NOMO-1 treated with DMSO at 0.1 percent for 48 hours (cell line): ENCODE data around the gene PECR.
A peak's percentile ranks its signal among the peaks of the same experiment; 100 is the strongest.

Experiments
- DNase-seq: peaks from one replicate; lab custom pipeline; 2025; ENCODE audit not compliant: unreplicated experiment; lab: John Stamatoyannopoulos, UW

Gene PECR

DNA sequence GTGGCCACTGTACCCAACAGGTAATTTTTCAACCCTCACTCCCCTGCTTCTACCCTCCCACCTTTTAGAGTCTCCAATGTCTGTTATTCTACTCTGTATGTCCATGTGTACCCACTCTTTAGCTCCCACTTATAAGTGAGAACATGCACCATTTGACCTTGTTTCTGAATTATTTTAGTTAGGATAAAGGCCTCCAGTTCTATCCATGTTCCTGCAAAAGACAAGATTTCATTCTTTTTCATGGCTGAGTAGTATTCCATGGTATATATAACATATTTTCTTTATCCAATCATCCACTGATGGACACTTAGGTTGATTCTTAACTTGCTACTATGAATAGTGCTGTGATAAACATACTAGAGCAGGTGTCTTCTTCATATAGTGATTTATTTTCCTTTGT, 9.1 kb downstream of the PECR start:
- DNase-seq: no peak

DNA sequence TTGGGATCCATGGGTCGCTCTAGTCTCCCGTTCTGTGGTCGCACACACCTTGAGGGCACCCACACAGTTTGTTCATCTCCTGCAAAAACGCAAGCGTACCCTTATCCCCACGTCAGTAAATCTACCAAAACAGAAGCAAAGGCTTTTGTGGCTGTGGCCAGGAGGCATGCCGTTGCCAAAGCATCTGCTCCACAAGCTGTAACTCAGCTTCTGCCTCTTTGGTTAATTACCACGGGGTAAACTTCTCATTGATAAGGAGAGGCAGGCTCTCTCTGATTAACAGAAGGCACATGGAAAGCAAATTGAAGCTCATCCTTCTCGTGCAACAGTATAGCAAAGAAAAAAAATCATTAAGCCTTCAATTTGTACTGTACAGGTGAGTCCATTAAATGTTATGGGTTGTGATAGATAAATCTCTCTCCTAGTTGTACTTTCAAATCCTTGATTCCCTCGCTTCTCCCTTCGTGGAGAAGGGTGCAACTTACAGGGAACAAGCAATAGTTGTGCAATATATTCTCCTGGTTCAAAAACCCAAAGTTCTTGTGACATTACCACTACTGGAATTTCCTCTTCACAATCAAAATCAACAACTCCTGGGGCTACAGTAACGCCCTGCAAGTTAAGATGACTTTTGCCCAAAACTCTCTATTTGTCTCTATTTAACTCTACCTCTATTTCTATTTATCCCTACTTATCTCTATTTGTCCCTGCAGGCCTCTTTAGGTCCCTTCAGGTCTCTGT, 10.3 kb downstream of the PECR start:
- no peak for DNase-seq

DNA sequence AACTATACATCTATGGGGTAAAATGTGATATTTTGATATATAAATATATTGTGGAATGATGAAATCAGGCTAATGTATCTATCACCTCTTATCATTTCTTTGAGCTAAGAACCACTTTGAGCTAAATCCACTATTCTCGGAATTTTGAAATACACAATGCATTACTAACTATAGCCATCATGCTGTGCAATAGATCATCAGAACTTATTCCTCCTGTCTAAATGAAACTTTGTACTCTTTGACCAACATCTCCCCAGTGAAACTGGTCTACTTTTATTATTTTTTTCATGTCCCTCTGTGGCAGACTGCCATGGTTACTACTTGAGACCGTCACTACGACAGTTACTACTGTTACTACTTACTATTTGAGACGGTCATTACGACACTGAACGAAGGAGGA, 11.4 kb downstream of the PECR start:
- no peak for DNase-seq

DNA sequence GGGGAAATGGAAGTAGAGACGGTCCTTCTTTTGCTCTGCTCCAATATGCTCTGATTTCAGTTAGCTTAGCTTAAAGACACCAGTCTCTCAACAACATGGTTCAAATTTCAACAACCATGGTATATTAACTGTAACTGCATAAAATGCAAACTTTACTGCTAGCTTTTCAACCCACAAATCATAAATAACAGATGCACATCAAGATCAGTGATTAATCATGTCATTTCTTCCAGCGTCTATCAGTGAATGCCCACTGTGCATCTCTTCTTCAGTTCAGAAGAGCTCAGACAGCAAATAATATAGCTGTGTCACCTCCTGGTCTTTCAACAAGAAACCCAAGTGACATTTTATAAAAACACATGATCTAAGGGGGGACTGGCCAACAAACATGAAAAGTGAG, 12.6 kb downstream of the PECR start:
- no peak for DNase-seq

DNA sequence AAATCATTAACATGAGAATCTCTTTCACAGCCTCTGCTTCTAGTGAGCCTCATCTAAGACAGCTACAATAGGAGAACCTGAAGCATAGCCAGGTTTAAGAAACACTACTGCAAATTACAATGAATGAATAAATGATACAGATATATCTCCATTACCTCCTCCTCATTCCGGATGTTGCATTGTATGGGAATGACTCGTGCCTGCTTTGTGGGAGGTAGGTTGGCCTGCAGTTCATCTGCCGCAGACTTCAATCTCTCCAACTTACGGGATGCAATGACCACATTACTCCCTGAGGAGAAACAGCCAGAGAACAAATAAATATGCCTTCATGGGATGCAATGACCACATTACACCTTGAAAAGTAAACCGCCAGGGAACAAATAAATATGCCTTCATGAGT, 15.4 kb downstream of the PECR start:
- no peak for DNase-seq

DNA sequence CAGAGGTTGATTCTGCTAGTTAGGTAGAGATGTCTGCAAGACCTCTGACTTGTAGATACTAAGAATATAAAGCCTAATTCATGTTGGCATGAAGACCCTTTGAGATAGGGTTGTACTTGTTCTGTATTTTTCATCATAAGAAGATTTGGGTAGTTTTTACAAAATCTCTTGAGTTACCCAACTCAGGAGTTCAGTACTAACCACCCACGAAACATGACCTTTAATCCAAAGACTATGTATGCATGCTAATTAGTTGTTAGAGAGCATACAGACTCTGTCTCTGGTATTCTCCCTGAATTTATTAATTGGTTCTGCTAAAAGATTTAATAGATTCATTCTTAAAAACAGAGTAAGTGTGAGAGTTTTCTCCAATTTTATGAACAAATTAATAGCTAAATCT, 16.9 kb downstream of the PECR start:
- DNase-seq: no peak

DNA sequence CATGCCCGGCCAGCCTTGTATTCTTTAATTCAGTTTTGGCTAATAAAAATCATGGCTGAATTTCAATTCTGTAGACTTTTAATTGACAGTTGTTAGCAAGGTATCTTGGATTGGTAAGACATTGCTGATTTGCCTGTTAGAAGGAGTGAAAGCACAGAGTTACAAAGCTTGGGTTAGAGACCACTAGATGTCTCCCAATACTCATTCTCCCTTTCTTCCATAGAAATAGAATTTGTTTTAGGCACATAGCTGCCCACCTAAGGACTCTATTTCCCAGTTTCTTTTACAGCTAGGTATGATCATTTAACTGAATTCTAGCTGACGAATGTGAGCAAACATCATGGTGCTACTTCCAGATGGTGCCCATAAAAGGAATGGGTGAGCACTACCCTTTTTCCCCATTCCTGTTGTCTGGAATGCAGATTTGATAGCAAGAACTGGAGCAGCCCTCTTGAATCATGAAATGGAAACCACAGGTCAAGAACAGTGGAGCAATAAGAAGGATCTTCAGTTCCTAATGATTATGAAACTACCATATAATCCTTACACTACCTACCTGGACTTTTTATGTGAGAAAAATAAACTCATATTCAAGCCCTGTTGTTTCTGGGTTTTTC, 17.5 kb downstream of the PECR start:
- no peak for DNase-seq

DNA sequence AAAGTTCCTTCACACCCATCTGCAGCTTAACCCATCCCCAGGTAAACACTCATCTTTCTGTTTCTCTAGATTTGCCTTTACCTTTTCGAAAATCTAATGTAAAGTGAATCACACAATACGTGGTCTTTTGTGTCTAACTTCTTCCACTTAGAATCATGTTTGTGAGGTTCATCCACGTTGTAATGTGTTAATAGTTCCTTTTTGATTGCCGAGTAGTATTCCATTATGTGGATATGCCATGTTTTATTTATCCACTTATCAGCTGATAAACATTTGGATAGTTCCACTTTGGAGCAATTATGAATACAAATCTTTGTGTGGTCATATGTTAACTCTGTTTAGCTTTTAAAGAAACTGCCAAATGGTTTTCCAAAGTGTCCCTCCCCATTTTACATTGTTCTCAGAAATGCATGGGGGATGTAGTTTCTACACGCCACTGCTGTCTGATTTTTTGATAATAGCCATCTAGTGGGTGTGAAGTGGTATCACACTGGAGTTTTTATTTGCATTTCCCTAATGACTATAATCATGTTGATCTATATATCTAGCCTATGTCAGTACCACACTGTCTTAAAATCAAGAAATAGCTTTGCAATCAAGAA, 22.3 kb downstream of the PECR start:
- no peak for DNase-seq

DNA sequence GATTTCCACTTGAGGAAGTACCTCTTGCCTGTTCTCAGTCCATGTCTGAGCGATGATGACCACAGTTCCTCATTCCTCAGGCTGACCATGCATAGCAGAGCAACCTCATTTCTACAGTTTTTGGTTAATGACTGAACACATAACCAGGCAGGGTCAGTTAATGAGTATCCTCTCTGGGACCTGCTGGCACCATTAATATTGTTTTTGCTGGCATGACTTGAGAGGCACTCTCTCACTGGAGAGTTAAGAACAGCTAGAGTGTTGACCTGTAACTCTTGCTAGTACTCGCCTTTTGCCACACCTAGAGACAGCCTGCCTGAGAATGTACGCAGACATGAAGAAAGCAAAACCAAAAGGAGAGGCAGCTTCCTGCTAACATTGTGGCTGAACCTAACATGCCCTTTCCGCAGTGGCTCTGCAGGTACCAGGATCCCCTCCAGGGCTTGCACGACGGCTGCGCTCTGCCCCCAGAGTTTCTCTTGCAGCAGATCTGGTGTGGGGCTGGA, 23.9 kb downstream of the PECR start:
- peak; percentile 68 for DNase-seq

DNA sequence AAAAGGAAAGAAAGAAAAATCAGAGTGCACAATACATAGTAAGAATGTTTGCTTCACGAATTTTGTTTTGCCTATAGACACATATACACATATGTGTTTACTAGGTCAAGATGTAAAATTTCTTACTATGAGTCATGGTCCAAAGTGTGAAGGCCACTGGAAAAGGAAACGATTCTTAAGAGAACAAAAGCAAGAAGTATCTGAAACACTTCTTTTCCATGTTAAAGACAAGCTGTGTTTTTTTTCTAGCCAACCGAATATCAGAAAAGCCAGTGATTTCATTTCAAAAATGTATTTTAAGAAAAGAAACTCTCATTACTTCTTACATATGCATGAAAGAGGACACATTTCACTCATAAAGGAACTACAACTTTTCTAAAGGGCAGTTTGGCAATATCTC, 24.9 kb downstream of the PECR start:
- peak; percentile 20 for DNase-seq

DNA sequence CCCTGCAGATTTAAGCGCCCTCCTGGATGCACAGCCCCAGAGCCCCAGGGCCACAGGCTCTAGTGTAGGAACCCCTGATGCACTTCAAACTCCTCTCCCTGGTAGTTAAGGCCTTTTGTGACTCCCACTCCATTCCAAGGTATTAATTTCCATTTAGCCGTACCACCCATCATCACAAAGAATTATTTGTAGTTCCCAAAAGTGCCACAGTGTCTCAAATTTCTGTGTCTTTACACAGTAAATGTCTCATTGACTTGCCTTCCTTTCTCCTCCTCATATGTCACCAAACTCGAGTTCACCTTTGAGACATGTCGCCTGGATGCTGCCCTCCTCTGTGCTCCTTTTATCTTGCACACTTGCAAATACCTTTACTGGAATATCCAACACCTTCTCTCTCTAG, 25.9 kb downstream of the PECR start:
- no peak for DNase-seq

DNA sequence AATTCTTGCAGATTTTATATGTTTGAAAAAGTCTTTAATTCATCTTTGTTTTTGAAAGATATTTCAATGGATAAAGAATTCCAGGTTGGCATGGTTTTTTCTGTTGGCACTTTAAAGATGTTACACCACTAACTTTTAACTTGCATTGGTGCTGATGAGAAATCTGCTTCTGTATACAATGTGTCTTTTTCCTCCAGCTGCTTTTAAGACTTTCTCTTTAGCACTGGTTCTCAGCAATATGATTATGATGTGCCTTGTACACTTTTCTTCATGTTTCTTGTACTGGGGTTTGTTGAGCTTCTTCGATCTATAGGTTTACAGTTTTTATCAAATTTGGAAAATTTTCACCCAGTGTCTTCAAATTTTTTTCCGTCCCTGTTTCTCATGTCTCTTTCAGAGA, 29.2 kb downstream of the PECR start:
- DNase-seq: no peak

DNA sequence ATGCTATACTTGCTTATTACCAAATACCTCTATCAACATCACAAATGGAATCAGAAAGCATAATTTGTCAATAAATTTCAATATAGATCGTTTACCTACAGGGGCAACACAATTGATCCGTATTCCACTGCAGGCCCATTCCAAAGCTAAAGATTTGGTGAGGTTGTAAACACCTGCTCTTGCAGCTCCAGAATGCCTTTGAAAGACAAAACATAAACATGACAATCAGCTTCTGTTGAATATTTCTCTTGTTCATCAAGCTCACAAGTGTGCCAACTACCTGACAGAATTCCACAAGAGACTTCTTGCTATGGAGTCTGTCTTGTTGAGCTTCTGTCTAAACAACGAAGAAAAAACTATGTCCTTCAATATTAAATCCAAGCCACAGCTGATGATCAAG, 30.3 kb downstream of the PECR start:
- DNase-seq: no peak

DNA sequence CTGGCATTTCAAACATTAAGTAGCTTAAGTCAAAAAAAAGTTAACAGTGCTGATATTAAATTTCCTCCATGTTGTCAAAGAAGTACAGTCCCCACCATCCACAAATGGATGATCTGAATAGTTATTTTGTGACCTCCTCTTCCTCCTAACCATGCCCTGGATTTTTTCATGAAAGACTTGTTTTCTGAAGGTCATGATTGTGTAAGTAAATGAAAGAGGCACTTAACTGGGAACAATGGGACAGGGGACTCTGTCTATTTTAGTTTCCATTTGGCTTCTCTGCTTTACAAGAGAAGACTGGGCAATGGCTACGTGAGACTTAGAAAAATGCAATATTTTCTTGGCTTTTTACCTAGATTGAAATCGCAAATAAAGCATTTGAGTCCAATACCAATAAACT, 32.2 kb downstream of the PECR start:
- DNase-seq: no peak

DNA sequence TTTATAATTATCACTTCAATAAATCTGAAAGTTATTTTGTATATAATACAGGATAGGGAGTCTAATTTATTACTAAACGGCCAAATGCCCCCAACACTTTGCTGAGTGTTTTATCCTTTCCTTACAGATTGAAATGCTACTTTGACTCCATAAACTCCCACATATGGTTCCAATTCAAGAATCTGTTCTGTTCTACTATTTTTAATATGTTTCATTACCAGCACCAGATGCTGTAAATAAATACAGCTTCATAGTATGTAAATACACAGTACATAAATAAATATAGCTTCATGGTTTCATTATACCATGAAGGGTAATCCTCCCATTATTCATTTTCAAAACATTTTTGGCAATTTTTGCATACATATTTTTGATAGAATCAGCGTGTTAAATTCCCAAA, 34.2 kb downstream of the PECR start:
- DNase-seq: no peak

DNA sequence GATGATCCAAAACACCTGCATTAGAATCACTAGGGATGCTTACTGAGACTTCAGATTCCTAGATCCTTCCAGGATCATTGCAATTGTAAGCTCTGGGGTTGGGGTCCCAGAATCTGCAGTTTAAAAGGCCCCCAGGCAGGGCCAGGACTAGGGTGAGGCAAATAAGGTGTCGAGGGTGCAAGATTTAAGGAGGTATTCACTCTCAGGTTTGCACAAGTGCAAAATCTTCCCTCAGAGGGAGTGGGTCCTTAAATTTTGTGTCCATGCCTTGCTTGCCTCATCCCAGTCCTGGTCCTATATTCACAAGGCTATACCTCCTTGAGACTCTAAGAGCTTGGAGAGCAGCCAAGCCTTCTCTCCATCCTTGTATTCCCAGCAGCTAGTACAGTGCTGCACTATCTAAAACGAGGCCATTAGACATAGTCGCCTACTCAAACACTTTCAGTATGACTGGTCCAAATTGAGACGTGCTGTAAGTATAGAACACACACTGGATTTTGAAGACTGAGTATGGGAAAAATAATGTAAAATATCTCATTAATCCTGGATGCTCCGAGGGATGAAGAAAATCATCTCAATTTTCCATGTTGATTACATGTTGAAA, 36.6 kb downstream of the PECR start:
- DNase-seq: no peak

DNA sequence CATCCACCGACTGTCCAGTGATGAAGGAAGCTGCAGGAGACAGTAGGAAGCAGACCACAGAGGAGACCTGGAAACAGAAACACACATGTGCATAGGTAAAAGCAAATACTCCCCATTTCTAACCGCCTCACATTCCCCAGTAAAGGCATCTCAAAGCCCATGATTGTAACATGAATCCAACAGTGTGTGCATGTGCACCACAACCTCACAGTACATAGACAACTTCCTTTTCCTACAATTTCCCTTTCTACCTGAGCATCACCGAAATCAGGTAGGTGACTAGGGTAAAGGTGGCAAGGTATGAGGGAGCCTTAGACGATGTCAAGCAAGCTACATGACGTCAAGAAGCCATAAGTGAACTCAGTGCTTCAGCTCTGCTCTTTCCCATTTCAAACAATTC, 37.7 kb downstream of the PECR start:
- no peak for DNase-seq

DNA sequence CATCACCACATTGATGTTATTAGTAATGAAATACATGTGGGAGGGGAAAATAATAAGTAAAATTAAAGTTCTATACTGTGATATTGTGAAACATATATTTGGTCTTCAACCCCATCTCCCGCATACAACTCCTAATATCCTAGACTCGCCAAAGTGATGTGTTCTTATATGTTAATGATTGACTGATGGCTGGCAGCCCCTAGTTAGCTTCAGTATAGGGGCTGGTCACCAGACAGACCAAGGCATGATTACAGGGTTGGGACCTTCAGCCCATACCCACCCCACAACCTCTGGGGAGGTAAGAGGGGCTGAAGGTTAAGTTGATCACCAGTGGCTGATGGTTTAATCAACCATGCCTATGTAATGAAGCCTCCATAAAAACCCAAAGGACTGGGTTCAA, 40.2 kb downstream of the PECR start:
- DNase-seq: no peak

DNA sequence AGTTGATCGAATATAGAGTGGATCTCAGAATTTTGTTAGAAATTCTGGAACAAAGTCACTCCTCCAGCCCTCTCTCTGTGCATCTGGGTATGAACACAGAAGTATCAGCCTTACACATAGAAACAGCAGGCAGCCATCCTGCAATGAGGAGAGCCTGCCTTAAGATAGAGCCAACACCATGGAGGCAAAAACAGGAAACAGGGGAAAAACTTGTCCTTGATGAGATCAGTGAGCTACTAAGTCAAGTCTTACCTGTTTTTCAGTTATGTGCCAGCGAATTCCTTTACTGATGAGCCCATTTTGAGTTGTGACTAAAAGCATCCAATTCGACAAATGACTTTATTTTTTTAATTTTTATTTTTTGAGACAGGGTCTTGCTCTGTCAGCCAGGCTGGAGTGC, 41.7 kb downstream of the PECR start:
- no peak for DNase-seq

DNA sequence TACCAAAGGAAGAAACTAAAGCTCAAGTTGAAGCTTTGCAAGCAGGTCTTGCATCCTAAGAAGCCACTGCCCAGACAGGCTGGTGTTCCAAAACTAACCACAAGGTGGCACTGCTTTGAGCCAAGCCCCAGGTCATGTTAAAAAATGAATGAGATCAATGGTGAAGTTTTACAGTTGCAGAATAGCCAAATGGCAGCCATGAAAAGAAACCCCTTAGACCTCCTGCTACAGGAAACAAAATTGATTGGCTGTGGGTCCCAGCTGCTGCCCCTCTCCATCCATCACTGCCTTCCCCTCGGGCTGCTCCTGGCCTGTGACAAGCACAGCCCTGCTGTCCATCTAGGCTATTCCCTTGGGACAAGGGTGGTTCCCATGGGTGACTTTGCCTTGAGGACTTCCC, 47.5 kb downstream of the PECR start:
- peak; percentile 44 for DNase-seq

DNA sequence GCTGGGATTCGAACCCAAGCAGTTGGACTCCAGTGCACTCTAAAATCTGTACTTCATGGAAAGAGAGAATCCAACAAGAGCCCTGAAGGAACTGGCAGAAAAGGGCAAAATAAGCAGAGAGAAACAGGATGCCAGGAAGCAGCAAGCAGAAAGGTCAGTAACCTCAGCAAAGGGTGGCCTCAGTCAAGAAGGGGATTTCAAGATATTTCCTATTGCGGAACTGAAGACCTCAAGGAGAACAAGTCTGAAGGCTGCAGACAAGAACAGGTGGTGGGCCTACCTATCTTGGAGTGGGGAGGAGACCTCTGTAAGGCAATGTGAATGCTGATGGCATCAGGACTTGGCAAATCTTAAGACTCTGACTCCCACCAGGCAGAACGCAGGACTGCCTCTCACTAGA, 48.2 kb downstream of the PECR start:
- DNase-seq: no peak
